ENCODE results near the gene NPPA. TPM values are rescaled to one million over a fixed set of nuclear protein-coding genes. Genes with fewer than 3 reads are reported as not detected.
A peak's percentile ranks its signal among the peaks of the same experiment; 100 is the strongest.
"Not testable (repeated sequence)": the region's sequence is repeated elsewhere in the genome, so short reads cannot be mapped to it uniquely, and the experiment has no call there.

The NPPA gene
- 25.3 TPM for total RNA-seq
- long read RNA-seq, transcript NPPA-202 (3 exons, 855 nt): major isoform, 27 of 29 reads
- long read RNA-seq, partial matches to known transcripts: 2 of 29 reads
- long read RNA-seq, other reads (novel, unspliced or antisense): 0 of 29 reads

DNA sequence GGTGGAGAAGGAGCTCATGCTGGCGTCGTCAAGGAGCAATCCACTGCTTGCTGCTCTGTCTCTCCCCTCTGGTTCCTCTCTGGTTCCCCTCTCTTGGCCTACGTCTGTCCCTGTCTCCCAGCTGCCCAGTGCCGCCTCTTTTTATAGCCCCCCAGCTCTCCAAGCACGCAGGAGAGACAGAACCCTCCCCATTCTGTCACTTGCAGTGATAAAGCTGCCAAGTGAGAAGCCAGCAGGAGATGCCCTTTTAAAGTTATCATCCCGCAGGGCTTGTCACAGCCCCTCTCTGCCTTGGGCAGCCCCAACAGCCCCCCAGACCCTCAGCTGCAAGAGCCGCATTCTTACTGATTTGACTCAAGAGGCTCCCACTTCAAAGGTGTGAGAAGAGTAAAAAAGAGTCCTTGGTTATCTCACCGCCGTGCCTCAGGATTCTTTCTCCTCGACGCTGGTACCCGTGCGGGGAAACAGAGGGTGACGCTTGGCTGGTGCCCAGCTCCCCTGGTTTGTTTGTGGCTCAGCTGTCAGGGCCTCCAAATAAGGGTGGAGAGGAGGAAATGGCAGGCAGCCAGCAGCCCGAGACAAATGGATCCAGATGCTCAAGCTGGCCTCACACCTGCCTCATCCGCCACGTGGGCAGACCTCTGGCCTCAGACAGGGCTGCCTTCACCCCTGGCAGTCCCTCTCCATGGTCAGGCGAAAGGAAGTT is at the start of gene NPPA:
Gene NPPA, minus strand, starts transcription at position 117 of the 706 bp plus-strand sequence. Its CDS starts 99 bp downstream, at position 18.
- intact Hi-C loops (cut with DNase I): no loop called here
- ATAC-seq (ENCODE audit: poor library complexity) (no peak), DNase-seq (no peak)

DNA sequence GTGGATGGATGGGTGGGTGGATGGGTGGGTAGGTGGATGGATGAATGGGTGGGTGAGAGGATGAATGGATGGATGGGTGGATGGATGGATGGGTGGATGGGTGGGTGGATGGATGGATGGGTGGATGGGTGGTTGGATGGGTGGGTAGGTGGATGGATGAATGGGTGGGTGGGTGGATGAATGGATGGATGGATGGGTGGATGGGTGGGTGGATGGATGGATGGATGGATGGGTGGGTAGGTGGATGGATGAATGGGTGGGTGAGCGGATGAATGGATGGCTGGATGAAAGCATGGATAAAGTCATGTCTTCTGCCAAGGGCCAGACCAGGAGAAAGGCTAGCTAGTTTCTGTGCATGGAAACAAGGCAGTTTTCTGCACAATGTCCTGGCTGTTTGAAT is 46.9 kb upstream of the NPPA start:
- intact Hi-C loops (cut with DNase I); DNase-seq; ATAC-seq (ENCODE audit: poor library complexity): not testable (repeated sequence)

DNA sequence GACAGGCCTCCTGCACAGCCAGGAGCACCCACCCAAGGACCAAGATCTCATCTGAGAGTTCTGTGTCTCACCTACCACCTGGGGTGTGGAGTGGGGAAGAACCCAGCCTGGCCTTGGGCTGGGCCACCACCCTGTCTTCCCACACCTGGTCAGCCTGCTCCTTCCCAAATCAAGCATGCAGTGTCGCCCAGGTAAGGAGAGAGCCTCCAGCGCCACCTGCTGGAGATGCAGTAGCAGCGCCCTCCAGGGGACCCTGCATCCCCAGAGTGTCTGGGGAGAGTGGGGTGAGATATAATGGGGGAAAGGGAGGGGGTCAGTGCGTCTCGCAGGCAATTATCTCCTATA is 46.3 kb upstream of the NPPA start:
- intact Hi-C loops (cut with DNase I): loop anchor here (1.0 kb wide), 1 partner anchor 55 kb away; no protein-coding TSS in a partner anchor
- DNase-seq (peak; percentile 76), ATAC-seq (ENCODE audit: poor library complexity) (peak; percentile 95)

DNA sequence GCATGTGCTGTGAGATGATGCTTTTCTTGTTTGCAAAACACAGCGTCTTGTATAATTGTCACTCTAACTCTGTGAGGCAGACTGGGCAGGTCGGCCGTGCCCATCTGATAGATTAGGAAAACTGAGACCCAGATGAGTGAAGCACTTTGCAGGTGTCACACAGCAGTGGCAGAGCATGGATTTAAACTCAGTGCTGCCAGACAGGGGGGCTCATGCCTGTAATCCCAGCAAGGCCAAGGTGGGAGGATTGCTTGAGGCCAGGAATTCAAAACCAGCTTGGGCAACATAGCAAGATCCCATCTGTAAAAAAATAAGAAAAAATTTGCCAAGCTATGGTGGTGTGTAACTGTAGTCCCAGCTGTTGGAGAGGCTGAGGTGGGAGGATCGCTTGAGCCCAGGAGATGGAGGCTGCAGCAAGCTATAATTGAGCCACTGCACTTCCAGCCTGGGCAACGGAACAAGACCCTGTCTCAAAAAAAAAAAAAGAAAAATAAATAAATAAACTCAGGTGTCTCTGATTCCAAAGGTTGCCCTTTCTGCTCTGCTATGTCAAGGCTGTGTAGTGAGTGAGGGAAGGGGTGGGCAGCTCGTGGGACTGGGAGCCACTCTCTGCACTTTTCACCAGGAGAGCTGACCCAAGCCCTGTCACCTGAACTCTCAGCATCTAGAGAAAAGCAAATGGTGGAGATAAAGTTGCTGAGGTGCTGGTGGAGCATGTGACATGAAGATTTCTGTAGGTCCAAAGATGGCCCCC is 44.0 kb upstream of the NPPA start:
- DNase-seq (no peak), ATAC-seq (ENCODE audit: poor library complexity) (no peak)
- intact Hi-C loops (cut with DNase I): no loop called here

DNA sequence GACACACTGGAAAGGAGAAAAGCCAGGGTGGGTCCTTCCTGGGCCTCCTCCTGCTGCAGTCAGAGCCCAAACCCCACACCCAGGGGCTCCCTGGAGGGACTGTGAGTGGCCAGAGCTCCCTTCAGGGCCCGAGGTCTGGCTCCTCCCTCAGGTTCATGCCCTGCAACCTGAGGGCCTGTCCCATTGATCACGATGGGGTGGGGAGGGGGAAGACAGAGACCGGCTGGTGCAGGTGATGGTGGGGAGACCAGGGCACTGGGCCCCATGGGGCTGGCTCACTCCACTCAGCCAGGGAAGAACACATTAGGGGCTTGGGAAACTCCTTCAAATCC is 41.3 kb upstream of the NPPA start:
- intact Hi-C loops (cut with DNase I): no loop called here
- ATAC-seq (ENCODE audit: poor library complexity) (no peak), DNase-seq (no peak)

DNA sequence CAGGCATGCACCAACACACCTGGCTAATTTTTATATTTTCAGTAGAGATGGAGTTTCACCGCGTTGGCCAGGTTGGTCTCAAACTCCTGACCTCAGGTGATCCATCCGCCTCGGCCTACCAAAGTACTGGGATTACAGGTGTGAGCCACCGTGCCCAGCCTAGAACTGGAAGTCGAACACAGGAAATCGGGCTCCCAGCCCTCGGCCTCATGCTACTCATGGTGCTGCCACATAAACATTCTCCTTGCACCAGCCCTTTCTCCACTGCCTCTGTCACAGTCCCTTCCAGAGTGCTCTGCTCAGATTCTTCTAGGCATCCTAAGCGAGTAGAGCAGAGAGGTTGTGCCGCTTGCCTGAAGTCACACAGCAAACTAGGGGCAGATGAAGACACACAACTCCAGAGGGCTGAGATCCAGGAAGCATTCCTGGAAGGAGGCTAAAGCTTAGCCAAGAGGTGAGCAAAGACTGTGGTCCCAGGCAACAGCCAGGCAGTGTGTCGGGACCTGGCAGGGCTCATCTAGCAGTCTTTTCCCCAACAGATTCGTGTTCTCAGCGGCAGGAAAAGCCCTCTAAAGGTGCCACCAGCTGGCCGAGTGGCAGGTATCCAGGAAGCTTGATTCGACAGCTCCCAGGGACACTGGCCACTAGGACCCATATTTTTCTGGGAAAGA is 40.8 kb upstream of the NPPA start:
- DNase-seq (no peak), ATAC-seq (ENCODE audit: poor library complexity) (no peak)
- intact Hi-C loops (cut with DNase I): no loop called here

DNA sequence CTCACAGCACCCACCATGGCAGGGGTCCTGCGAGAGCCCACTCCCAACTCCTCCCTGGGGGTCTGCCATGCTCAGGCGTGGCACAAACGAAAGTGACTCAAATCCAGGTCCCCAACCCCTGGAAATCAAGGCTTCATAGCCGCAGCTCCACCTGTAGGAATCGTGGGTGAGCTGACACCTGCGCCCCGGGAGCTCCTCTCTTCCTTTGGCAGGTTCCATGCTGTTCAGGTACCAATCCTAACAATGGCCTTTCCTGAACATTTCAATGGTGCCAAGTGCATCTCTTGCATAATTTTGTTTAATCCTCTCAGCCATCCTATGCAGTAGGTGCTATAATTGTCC is 40.1 kb upstream of the NPPA start:
- DNase-seq: no peak
- intact Hi-C loops (cut with DNase I): no loop called here
- ATAC-seq (ENCODE audit: poor library complexity): no peak

DNA sequence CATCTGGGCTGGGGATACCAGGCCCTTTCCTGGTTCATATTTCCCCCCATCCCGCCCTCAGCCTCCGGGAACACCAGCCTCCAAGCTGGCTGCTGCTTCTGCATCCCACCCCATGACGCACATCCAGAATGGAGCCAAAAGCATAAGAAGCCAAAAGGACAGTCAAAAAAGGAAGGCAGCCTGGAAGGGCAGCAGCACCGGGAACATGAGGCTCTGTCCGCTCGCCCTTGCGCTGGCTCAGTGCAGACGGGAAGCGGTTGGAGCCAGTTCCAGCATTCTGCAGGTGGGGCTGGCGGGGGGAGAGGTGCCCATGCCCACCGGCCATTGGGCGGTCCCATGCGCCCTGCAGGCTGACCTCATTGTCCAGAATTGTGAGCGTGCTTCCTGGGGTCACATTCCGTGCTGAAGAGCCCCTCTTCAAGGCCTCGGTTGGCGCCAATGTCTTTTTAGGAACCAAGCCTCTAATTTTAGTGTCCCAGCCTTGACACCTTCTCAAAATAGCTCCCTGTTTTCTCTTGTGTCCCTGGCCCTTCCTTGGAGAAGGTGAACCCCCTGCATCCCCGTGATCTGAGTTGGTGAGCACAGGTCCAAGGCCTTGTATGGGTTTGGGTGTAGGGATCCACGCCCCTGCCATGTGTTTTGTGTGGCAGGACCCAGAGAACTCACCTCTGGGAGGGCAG is 39.5 kb upstream of the NPPA start:
- intact Hi-C loops (cut with DNase I): no loop called here
- peak; percentile 76 for ATAC-seq (ENCODE audit: poor library complexity)

DNA sequence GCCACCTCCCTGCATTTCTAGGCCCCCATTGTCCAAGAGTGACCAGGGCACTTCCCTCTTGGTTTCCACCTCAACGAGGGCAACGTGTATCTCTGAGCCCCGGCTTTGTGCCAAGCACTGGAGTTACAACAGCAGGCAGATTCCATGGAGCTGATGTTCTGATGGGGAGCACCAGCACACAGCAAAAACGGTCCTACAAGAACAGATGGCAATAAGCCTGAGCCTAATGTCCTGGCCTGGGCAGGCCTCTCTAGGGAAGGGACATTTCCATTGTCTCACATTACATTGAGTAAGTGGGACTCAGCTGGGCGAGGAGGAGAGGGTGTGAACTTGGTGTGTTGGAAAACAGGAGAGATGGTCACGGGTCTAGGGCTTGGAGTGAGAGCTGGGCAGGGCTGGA is 38.3 kb upstream of the NPPA start:
- intact Hi-C loops (cut with DNase I): no loop called here
- ATAC-seq (ENCODE audit: poor library complexity) (peak; percentile 14), DNase-seq (no peak)

More for the DNA sequence above, 39.5 kb upstream of the NPPA start:
- peak; percentile 82 for DNase-seq

DNA sequence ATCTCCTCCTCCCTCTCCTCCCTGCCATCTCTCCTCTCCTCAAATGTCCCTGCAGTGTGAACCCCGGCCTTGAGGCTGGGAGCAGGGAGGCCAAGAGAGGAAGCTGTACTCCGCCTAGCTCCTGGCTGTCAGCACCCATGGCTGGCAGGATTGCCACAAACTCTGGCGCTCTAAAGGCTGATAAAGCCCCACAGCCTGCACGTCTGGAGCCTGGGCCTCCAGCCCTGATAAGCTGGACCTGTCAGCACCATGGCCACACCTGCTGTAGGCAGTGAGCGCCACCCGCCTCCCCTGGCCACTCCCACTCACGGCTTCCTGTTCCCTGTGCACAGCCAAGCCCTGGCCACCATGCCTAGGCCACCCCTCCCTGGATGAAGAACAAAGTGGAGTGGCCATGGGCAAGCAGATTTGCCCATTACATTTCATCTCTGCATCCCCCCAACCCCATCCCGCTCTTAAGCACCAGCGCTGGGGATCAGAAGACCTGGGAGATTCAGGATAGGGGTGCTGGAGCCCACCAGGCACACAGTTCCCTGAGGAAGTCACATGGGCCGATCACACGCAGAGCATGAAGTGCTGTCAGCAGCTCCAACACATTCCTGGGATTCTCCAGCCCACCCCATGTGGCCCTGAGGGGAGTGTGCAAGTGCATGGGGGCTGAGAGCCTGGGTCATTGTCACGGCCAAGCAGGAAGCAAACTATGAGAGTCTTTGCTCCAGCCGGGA is 35.4 kb upstream of the NPPA start:
- intact Hi-C loops (cut with DNase I): no loop called here
- DNase-seq: peak; percentile 92
- ATAC-seq (ENCODE audit: poor library complexity): peak; percentile 75

DNA sequence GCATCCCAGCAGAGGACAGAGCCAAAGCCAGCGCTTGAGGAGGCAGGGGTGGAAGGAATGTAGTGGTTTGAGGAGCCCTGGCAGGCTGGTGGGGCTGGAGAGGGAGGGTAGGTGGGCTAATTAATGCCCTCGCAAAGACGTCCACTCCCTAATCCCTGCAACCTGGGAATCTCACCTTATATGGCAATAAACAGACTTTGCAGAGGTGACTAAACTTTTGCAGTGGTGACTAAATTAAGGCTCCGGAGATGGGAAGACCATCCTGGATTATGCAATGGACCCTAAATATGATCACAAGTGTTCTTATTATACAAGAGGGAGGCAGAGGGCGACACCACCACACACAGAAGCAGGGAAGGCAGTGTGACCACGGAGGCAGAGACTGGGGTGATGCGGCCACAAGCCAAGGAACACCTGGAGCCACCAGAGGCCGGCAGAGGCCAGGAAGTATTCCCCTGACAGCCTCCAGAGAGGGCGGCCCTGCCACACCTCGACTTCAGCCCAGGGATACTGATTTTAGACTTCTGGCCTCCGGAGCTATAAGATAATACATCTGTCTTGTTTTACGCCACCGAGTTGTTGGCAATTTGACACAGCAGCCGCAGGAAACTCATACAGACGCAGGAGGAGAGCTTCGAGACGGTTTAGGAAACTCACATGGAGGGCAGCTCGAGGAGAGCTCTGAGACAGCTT is 34.3 kb upstream of the NPPA start:
- intact Hi-C loops (cut with DNase I): no loop called here

DNA sequence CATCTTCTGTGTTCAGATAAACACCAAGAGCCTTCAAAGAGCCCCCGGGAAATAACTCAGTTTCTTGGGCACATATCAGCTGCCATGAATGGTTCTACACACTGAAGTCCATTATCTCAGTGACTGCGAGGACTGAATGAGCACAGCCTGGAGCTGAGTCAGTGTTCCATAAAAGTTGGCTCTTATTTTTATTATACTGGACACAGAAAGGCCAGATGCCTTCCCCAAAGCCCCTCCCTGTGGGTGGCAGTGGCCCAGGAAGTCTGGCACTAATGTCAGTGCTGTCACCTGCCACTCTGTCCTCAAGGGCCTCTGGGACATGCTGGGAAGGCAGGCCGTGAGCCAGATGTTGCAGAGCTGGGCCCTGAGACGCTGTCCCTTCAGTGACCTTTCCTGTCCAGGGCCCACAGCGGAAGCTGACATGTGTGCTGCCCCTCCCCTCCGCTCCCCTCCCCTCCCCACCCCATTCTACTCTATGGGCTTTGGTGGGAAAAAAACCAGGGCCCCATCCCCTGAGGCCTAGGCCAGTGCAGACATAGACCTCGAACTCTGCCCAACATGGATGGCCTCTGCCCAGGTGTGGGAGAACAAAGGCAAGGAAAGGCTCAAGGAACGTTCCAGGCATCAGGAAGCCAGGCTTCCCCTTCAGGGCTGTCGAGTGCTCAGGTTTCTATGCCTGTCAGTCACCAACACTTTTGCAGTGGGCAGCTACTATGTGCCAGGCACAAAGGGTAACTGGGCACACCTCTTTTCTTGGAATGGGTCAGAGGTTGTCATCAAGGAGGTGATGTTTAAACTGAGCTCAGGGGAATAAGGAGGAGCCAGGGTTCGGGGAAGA is 33.5 kb upstream of the NPPA start:
- ATAC-seq (ENCODE audit: poor library complexity) (peak; percentile 88), DNase-seq (peak; percentile 93)
- intact Hi-C loops (cut with DNase I): no loop called here

More for the DNA sequence above, 34.3 kb upstream of the NPPA start:
- DNase-seq (no peak), ATAC-seq (ENCODE audit: poor library complexity) (no peak)

DNA sequence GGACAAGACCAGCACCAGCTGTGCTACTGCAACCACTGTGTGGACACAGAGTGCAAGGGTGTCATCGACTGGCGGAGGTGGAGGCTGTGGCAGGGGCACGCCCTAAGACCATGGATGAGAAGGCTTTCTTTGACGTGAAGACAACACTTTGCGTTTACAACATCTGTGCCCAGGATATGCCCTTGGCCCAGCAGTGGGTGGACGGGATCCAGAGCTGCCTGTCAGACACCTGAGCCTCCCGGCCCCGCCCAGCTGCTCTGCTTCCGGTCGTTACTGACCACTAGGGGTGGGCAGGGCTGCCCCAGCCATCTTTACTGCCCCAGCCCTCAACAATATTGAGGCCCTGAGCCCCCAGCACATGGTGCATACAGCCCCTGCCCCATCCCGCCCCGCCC is 32.6 kb upstream of the NPPA start:
- ATAC-seq (ENCODE audit: poor library complexity) (no peak), DNase-seq (no peak)
- intact Hi-C loops (cut with DNase I): no loop called here

DNA sequence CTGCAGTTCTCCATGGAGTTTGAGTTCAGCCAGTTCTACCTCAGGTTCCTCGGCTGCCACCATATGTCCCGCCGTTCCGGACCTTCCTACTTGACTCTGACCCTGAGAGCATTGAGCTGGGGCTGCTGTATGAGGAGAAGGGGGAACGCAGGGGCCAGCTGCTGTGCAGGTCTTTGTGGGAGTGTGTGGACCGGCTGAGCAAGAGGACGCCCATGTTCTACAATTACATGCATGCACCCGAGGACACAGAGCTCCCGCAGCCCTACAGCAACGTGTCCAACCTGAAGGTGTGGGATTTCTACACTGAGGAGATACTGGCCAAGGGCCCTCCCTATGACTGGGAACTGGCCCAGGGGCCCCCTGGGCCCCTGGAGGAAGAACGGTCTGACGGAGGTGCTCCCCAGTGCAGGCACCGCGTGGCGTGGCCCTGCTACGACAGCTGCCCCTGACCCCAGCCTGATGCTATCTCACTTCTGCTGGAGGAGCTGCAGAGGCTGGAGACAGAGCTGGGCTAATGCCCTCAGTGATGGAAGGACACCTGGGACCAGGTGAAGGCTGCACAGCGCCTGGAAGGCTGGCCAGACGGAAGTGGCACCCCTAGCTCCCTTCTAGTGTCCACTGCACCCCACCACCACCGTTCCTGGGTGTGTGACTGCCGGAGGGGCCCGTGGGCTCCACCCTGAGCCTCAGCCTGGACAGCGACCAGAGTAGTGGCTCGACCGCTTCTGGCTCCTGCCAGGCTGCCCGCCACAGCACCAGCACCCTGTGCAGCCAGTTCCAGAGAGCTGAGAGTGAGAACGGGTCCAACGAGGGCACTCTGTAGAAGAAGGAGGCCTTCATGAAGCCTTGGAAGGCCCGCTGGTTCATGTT is 32.0 kb upstream of the NPPA start:
- intact Hi-C loops (cut with DNase I): no loop called here
- ATAC-seq (ENCODE audit: poor library complexity): no peak
- DNase-seq: no peak

DNA sequence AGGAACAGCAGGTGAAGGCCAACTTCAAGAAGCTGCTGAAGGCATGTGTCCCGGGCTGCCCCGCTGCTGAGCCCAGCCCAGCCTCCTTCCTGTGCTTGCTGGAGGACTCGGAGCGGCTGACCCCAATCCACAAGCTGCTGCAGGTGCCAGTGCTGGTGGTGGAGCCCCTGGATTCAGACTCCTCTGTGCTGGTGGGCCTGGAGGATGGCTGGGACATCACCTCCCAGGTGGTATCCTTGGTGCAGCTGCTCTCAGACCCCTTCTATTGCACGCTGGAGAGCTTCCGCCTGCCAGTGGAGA is 31.3 kb upstream of the NPPA start:
- ATAC-seq (ENCODE audit: poor library complexity) (no peak), DNase-seq (no peak)
- intact Hi-C loops (cut with DNase I): no loop called here

DNA sequence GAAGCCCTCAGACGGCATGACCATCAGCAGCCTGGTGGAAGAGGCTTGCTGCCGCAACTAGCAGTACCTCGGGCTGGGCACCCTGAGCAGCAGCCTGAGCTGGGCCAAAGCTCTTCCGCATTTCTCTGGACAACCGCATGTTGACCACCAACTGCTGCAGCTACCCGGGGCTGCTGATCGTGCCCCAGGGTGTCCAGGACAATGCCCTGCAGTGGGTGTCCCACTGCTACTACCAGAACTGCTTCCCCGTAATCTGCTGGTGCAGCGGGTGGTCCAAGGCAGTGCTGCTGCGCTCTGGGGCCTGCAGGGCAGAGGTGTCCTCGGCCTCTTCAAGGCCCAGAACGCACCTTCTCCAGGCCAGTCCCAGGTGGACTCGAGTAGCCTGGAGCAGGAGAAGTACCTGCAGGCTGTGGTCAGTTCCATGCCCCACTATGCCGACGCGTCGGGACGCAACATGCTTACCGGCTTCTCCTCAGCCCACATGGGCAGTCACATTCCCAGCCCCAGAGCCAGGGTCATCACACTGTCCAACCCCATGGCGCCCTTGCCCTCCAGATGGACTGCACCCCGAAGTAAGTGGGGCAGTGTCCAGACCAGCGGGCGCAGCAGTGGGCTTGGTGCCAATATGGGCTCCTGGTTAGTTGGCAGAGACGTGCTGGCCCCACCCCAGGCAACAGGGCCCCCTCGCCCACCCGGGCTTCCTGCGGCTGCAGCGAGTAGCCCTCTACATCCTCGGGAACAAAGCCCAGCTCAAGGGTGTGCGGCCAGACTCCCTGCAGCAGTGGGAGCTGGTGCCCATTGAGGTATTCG is 30.7 kb upstream of the NPPA start:
- ATAC-seq (ENCODE audit: poor library complexity) (no peak), DNase-seq (no peak)
- intact Hi-C loops (cut with DNase I): no loop called here
